Neural progenitor cell (in vitro differentiated cells): ENCODE measurements around the gene IPCEF1.

Source experiments
- CTCF ChIP-seq: fragments of 200-600 bp; sonication (generic); IDR thresholded peaks from 2 replicates; pipeline ENCODE4 v1.5.1; 2017; ENCODE audit warnings: antibody characterized with exemption, mild to moderate bottlenecking
- EZH2 ChIP-seq: fragments of 200-600 bp; sonication (generic); IDR thresholded peaks from 2 replicates; pipeline ENCODE4 v1.6.1; 2017; ENCODE audit warnings: antibody characterized with exemption, mild to moderate bottlenecking, moderate library complexity
- EZH2phosphoT487 ChIP-seq: fragments of 200-600 bp; sonication (generic); IDR thresholded peaks from 2 replicates; pipeline ENCODE4 v1.6.1; 2017; ENCODE audit warnings: antibody characterized with exemption

GRCh38 chr6:154134471-154135147, 222.0 kb downstream of the IPCEF1 start:
- TF ChIP-seq CTCF (no peak), EZH2phosphoT487 (no peak), EZH2 (no peak)
